Transverse colon (tissue), 4 donors: ENCODE results near the gene AATK.

Experiments
- EP300 ChIP-seq: sonication (generic); formaldehyde crosslinking; IDR thresholded peaks from one replicate; pipeline ENCODE4 v1.6.1; 2017; ENCODE audit warnings: antibody characterized with exemption, low read depth
- POLR2A ChIP-seq: fragments of 450-650 bp; IDR thresholded peaks from one replicate; pipeline ENCODE4 v1.6.1; 2016; ENCODE audit warnings: antibody characterized with exemption, mild to moderate bottlenecking, moderate library complexity
- POLR2AphosphoS5 ChIP-seq, 3 donors: sonication (generic); formaldehyde crosslinking; IDR thresholded peaks; one replicate each; pipeline ENCODE4 v1.6.1; 2016; ENCODE audit warnings: antibody characterized with exemption in 3 of 3
- TF ChIP-seq, protein P1 (sequence below), 5 experiments: fragments of 200-600 bp in 3 of 5; fragments of 450-650 bp in 2 of 5; sonication (generic) in 3 of 5; IDR thresholded peaks; 1 replicate in 2 of 5; 2 replicates in 3 of 5; pipeline ENCODE4 v1.5.1; 2016 to 2017; ENCODE audit warnings: antibody characterized with exemption in 5 of 5, inconsistent platforms in 3 of 5, mild to moderate bottlenecking in 2 of 5, moderate library complexity in 1 of 5

DNA sequence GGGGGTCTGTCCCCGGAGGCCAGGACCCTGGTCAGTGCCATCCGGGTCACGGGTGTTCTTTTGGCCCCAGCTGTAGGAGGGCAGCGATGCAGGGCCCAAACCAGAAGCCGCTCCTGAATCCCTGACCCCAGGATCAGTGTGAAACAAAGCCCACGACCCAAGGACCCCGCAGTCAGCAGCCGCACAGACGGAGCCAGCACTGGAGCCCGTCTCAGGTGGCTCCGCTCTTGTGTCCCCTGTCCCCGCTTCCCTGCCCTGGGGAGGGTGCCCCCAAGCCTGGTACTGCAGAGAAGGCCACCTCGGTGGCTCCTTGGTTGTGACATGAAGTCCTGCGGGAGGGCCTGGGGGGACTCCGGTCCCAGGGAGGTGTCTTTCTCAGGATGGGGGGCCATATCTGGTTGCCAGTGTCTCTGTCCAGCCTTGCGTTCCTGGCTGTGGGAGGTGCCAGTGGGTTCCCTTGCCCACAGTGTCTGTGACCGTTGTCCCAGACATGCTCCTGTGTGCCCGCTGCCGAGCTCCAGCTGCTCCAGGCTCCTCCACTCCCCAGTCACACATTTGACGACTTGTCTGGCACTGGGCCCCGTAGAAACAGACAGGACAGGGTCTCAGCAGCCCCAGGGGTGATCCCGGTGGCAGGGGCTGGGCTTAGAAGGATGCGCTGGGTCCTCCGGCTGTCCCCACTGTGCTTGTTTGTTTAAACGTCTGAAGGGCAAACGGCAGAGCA lies 97.4 kb downstream of the AATK start:
- TF ChIP-seq, protein P1, sequence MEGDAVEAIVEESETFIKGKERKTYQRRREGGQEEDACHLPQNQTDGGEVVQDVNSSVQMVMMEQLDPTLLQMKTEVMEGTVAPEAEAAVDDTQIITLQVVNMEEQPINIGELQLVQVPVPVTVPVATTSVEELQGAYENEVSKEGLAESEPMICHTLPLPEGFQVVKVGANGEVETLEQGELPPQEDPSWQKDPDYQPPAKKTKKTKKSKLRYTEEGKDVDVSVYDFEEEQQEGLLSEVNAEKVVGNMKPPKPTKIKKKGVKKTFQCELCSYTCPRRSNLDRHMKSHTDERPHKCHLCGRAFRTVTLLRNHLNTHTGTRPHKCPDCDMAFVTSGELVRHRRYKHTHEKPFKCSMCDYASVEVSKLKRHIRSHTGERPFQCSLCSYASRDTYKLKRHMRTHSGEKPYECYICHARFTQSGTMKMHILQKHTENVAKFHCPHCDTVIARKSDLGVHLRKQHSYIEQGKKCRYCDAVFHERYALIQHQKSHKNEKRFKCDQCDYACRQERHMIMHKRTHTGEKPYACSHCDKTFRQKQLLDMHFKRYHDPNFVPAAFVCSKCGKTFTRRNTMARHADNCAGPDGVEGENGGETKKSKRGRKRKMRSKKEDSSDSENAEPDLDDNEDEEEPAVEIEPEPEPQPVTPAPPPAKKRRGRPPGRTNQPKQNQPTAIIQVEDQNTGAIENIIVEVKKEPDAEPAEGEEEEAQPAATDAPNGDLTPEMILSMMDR (IDR thresholded peaks at IDR 0.05), result no peak
- TF ChIP-seq POLR2AphosphoS5 (IDR thresholded peaks at IDR 0.05) (no peak), POLR2A (no peak), EP300 (no peak)
